ENCODE results near the gene C1QTNF6.

GRCh38 chr22:37146507-37147180 is 41.4 kb downstream of the C1QTNF6 start:
- TF ChIP-seq EP300 (IDR thresholded peaks at IDR 0.05; ENCODE audit: borderline replicate concordance in 1 of 2, low read depth in 1 of 2, low read length in 1 of 2) (no peak), POLR2AphosphoS5 (IDR thresholded peaks at IDR 0.05; ENCODE audit: low read depth, low read length) (no peak), TEAD4 (IDR thresholded peaks at IDR 0.05; ENCODE audit: borderline replicate concordance, insufficient read depth) (no peak), FOXM1 (IDR thresholded peaks at IDR 0.05; ENCODE audit: low read depth) (no peak), EZH2phosphoT487 (IDR thresholded peaks at IDR 0.05; ENCODE audit: borderline replicate concordance, low read depth) (no peak), JUND (IDR thresholded peaks at IDR 0.05) (no peak), GABPA (IDR thresholded peaks at IDR 0.05; ENCODE audit: low read depth) (no peak), RCOR1 (IDR thresholded peaks at IDR 0.05; ENCODE audit: low read length) (no peak), MXI1 (IDR thresholded peaks at IDR 0.05; ENCODE audit: low read depth, low read length) (no peak)
- TF ChIP-seq, protein P1, sequence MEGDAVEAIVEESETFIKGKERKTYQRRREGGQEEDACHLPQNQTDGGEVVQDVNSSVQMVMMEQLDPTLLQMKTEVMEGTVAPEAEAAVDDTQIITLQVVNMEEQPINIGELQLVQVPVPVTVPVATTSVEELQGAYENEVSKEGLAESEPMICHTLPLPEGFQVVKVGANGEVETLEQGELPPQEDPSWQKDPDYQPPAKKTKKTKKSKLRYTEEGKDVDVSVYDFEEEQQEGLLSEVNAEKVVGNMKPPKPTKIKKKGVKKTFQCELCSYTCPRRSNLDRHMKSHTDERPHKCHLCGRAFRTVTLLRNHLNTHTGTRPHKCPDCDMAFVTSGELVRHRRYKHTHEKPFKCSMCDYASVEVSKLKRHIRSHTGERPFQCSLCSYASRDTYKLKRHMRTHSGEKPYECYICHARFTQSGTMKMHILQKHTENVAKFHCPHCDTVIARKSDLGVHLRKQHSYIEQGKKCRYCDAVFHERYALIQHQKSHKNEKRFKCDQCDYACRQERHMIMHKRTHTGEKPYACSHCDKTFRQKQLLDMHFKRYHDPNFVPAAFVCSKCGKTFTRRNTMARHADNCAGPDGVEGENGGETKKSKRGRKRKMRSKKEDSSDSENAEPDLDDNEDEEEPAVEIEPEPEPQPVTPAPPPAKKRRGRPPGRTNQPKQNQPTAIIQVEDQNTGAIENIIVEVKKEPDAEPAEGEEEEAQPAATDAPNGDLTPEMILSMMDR (IDR thresholded peaks at IDR 0.05): no peak
